Gastroesophageal sphincter (tissue), 4 donors: ENCODE measurements around the gene SLC4A1AP. TPM values are rescaled to one million over a fixed set of nuclear protein-coding genes. Genes with fewer than 3 reads are reported as not detected.

Source experiments
- ATAC-seq: fragments of 150-250 bp; one replicate; pipeline ENCODE4 v1.9.1; 2016; ENCODE audit warnings: mild to moderate bottlenecking, moderate library complexity
- H3K27ac ChIP-seq, 4 donors: fragments of 200-600 bp; sonication (generic) in 3 of 4; 1 replicate in 3 of 4; 2 replicates in 1 of 4; pipeline ENCODE4 v1.5.1; 2016 to 2019
- H3K27me3 ChIP-seq: fragments of 200-600 bp; sonication (generic); one replicate; pipeline ENCODE4 v1.5.1; 2019
- H3K36me3 ChIP-seq, 2 donors: fragments of 200-600 bp; sonication (generic); one replicate each; pipeline ENCODE4 v1.5.1; 2019; ENCODE audit warnings: control low read depth in 1 of 2
- H3K4me1 ChIP-seq, 3 donors: fragments of 200-600 bp; sonication (generic); 1 replicate in 2 of 3; 2 replicates in 1 of 3; pipeline ENCODE4 v1.5.1; 2016 to 2019; ENCODE audit warnings: control low read depth in 2 of 3
- H3K4me3 ChIP-seq, 2 donors: fragments of 200-600 bp; sonication (generic); one replicate each; pipeline ENCODE4 v1.5.1; 2019; ENCODE audit warnings: mild to moderate bottlenecking in 1 of 2, moderate library complexity in 1 of 2
- H3K9me3 ChIP-seq, 3 donors: fragments of 200-600 bp; sonication (generic); one replicate each; pipeline ENCODE4 v1.5.1; 2017 to 2019; ENCODE audit warnings: control low read depth in 2 of 3
- CTCF ChIP-seq, 4 experiments: fragments of 200-600 bp in 2 of 4; fragments of 450-650 bp in 2 of 4; sonication (generic) in 1 of 4; IDR thresholded peaks; one replicate each; pipeline ENCODE4 v1.5.1; 2017 to 2019; ENCODE audit warnings: antibody characterized with exemption in 4 of 4, mild to moderate bottlenecking in 2 of 4, moderate library complexity in 2 of 4
- EP300 ChIP-seq: sonication (generic); formaldehyde crosslinking; IDR thresholded peaks from one replicate; pipeline ENCODE4 v1.6.1; 2017; ENCODE audit warnings: antibody characterized with exemption, mild to moderate bottlenecking
- POLR2A ChIP-seq, 2 donors: fragments of 450-650 bp; IDR thresholded peaks; one replicate each; pipeline ENCODE4 v1.6.1; 2017; ENCODE audit warnings: antibody characterized with exemption in 2 of 2, mild to moderate bottlenecking in 2 of 2, moderate library complexity in 1 of 2
- POLR2AphosphoS5 ChIP-seq: sonication (generic); formaldehyde crosslinking; IDR thresholded peaks from one replicate; pipeline ENCODE4 v1.6.1; 2017; ENCODE audit warnings: antibody characterized with exemption
- WGBS, 2 donors: methylation state at CpG; one replicate each; pipeline ENCODE4 v1.1.5; 2018; ENCODE audit warnings: low coverage in 1 of 2; 5-methylcytosine and 5-hydroxymethylcytosine counted together
- total RNA-seq, 4 donors: library from RNA; depleted of rRNA; stranded (reverse); fragments of >200 nt; gene quantifications; one replicate each; pipeline ENCODE4 v1.1.0, GENCODE V29; 2016

SLC4A1AP gene
- total RNA-seq, 4 donors from 2014 or later = 18.1 to 23.5 (median 21.4) TPM

- Histone ChIP-seq H3K4me1 (peaks cover 1 to 50% (median 19%) of the 10 kb centered on the region in 3 donors), H3K27me3 (no peaks in the 10 kb centered on the region), H3K27ac (peak overlapping the region in 1 of 4 donors; percentile 44), H3K4me3 (no peak overlapping the region), H3K9me3 (no peaks in the 10 kb centered on the region), H3K36me3 (no peaks in the 10 kb centered on the region)
- 88 to 94% methylated on average over 6 to 8 of the region's 8 CpGs for WGBS, 2 donors
- no peak for TF ChIP-seq EP300
- no peak for TF ChIP-seq POLR2A (IDR thresholded peaks at IDR 0.05)
- TF ChIP-seq CTCF (IDR thresholded peaks at IDR 0.05) = no peak
- no peak for TF ChIP-seq POLR2AphosphoS5
- no peak for ATAC-seq
Observed at GRCh38 chr2:27710640-27711430, 47.1 kb downstream of the SLC4A1AP start.

- H3K36me3 ChIP-seq = no peaks in the 10 kb centered on the region
- H3K27ac ChIP-seq = no peak overlapping the region
- no peaks in the 10 kb centered on the region for H3K9me3 ChIP-seq
- no peak for ATAC-seq
- H3K4me3 ChIP-seq = no peak overlapping the region
- 80 to 91% methylated on average over 3 of the region's 5 CpGs for WGBS, 2 donors
- TF ChIP-seq POLR2AphosphoS5 = no peak
- no peak for TF ChIP-seq EP300
- TF ChIP-seq CTCF (IDR thresholded peaks at IDR 0.05) = no peak
- TF ChIP-seq POLR2A (IDR thresholded peaks at IDR 0.05) = no peak
- peaks cover 0 to 50% (median 14%) of the 10 kb centered on the region in 3 donors for H3K4me1 ChIP-seq
- no peaks in the 10 kb centered on the region for H3K27me3 ChIP-seq
Observed at GRCh38 chr2:27711804-27712203, 48.1 kb downstream of the SLC4A1AP start.

DNA sequence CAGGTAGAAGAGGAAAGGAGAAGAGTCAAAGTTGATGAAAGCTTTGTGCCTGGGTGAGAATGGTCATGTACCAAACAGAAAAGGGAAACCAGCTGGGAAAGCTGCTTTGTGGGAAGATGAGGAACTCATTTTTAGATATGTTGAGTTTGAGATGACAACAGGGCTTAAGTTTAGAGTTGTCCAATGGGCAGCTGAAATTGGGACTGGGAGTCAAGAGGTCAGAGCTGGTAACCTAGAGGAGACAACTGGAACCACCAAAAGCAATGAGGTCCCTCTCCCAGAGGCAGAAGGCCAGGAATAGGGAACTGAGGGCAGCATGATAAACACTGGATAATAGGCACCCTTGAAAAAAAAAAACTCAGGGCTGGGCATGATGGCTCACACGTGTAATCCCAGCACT, 48.8 kb downstream of the SLC4A1AP start:
- TF ChIP-seq POLR2AphosphoS5 (no peak), CTCF (IDR thresholded peaks at IDR 0.05) (no peak), EP300 (no peak), POLR2A (IDR thresholded peaks at IDR 0.05) (no peak)
- 100% methylated on average over 1 of the region's 1 CpG for WGBS, 2 donors
- H3K27me3 ChIP-seq = no peaks in the 10 kb centered on the region
- ATAC-seq = no peak
- no peak overlapping the region for H3K27ac ChIP-seq
- no peak overlapping the region for H3K4me3 ChIP-seq
- peaks cover 0 to 46% (median 10%) of the 10 kb centered on the region in 3 donors for H3K4me1 ChIP-seq
- no peaks in the 10 kb centered on the region for H3K9me3 ChIP-seq
- no peaks in the 10 kb centered on the region for H3K36me3 ChIP-seq

DNA sequence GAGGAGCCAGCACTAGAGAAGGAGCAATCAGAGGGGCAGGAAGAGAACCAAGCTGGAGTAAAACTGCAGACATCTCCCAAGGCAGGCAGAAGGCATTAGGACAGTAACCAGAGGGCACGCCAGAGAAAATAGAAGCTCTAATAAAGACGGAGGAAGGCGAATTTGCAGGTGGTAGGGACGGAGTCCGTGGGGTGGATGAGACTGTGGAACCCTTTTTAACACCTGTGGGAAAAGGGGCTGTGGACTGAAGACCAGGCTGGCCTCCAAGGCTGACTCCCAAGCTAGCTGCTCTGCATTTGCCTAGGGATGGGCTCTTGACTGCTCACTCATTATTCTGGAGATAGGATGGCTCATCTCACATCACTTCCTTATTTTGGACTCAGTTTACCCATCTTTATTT, 49.5 kb downstream of the SLC4A1AP start:
- 92 to 95% methylated on average over 5 of the region's 5 CpGs for WGBS, 2 donors
- no peak for ATAC-seq
- no peak overlapping the region for H3K27ac ChIP-seq

More for the DNA sequence above, 49.5 kb downstream of the SLC4A1AP start:
- TF ChIP-seq EP300 (no peak), POLR2A (IDR thresholded peaks at IDR 0.05) (no peak), POLR2AphosphoS5 (no peak), CTCF (IDR thresholded peaks at IDR 0.05) (no peak)
- no peaks in the 10 kb centered on the region for H3K9me3 ChIP-seq
- no peaks in the 10 kb centered on the region for H3K27me3 ChIP-seq
- no peak overlapping the region for H3K4me3 ChIP-seq
- H3K36me3 ChIP-seq = no peaks in the 10 kb centered on the region
- H3K4me1 ChIP-seq = peaks cover 0 to 39% (median 4%) of the 10 kb centered on the region in 3 donors
